DMS79 treated with DMSO at 0.1 percent for 48 hours (cell line): ENCODE results near the gene NCOA1.

ENCODE experiments used
- DNase-seq: peaks from one replicate; lab custom pipeline; 2025; lab: John Stamatoyannopoulos, UW

NCOA1 gene

DNA sequence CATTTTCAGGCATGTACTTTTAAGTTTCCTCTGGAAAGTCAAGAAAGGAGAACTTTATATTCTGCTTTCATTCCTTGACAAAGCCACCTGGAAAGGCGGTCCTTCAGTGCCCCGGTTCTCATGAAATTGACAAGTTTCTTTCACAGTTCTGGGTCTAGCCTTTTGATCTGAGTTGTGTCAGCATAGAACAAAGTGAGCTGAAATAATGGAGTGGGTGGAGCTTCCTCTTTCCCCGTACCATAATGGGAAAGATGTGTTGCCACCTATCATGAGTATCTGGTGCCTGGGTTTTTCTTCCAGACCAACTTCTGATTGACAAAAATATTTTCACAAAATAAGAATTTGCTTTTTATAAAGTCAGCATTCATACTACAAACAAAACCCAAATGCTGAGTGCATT is 252.9 kb downstream of the NCOA1 start:
- no peak for DNase-seq

GRCh38 chr2:24744356-24744755 is 253.3 kb downstream of the NCOA1 start:
- no peak for DNase-seq

GRCh38 chr2:24745825-24746224 is 254.8 kb downstream of the NCOA1 start:
- DNase-seq, result no peak

- DNase-seq, result no peak
These were observed 256.2 kb downstream of the NCOA1 start for GRCh38 chr2:24747299-24747698.

GRCh38 chr2:24749069-24749691 is 258.1 kb downstream of the NCOA1 start:
- DNase-seq, result no peak

DNA sequence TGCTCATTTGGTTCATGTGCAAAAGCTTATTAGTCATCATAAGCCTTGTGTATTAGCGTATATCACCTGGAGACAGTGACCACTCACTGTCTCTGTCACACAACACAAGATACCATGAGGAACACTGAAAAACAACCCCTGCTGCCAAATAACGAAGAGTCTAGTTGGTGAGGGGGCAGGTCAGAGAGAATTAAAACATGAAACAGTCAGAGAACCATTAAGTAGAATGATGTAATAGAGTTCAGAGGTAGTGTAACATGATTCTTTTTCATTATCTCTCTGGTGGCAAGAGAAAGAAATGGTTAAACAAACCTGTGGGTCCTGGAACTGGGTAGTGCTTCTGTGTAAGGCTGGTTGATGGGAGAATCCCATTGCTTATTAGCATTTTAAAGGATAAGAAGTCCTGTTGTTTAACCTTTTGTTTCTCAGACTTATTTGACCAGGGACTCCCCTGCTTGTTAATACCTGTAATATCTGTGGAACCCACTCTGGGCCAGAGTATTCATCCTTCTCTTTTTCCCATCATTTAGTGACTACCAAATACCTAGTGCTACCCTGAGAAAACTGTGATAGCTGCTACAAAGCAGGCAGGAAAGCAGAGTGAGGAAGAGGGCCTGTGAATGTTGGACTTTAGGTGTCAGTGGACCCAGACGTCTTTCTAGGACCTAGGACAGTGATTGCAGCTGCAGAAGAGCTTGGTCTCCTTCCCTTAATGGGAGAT is 264.1 kb downstream of the NCOA1 start:
- DNase-seq, result no peak

GRCh38 chr2:24756789-24757188 is 265.7 kb downstream of the NCOA1 start:
- DNase-seq, result no peak

- no peak for DNase-seq
These were observed 270.8 kb downstream of the NCOA1 start for GRCh38 chr2:24761866-24762265.

DNA sequence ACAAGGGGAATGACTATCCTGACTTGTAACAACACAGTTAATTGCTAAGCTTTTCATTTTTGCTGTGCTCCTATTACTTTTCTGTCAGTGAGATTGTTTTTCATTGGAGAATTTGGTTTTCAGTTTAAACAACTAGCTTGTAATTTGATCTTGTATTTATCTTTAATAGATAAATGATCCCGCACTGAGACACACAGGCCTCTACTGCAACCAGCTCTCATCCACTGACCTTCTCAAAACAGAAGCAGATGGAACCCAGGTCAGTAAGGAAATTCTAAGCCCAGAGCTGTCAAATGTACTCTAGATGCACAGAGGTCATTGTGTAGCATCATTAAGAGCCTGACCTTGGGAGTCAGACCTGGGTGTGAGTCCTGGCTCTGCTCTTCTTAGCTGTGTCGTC is 271.5 kb downstream of the NCOA1 start:
- DNase-seq, result no peak

- DNase-seq, result no peak
These were observed 272.8 kb downstream of the NCOA1 start for GRCh38 chr2:24763843-24764242.

- no peak for DNase-seq
These were observed 275.6 kb downstream of the NCOA1 start for GRCh38 chr2:24766609-24767008.

DNA sequence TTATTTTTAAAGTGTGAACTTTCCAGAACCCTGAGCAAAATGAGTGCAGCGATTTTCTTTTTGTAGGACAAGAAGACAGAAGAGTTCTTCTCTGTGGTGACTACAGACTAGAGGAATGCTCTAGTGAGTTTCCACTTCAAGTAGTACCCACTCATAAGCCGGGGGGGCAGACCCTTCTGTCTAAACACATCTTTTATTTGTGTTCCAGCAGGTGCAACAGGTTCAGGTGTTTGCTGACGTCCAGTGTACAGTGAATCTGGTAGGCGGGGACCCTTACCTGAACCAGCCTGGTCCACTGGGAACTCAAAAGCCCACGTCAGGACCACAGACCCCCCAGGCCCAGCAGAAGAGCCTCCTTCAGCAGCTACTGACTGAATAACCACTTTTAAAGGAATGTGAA is 277.0 kb downstream of the NCOA1 start:
- no peak for DNase-seq

GRCh38 chr2:24768601-24769000 is 277.5 kb downstream of the NCOA1 start:
- DNase-seq, result no peak

- no peak for DNase-seq
These were observed 280.0 kb downstream of the NCOA1 start for GRCh38 chr2:24771061-24771460.

DNA sequence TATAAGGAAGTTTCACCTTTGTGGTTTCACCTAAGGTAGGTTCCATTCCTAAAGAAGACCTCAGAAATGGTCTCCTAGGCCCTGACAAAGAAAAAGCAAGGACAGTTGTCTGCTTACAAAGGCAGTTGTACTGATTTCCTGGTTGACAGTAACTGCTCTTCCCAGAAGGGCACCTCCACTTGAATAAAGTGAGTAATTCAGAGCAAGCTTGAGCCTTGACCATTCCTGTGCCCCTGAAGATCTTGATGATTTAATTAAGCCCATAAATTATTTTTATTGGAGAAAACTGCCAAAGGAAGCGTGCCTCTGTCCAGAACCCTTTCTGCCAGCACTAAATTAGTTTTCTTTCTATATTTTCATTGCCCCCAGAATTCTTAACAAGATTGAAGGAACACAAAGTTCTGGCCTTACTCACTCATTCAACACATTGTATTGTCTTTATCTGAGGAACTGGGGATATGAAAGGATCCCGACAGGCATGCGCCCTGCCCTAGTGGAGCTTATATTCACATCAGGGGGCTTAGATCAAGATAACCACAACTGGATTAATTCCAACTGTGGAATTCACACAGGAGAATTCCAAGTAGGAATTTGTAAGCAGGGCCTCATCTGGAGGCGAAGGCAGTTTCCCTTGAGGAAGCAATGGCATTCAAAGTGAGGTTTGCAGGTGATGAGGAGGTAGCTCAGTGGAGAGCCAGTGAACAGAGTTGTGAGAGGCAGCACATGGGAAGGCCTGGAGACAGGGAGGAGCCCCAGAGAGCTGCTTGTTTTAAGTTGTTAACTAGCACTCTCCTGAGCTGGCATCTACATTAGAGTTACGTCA is 280.9 kb downstream of the NCOA1 start:
- no peak for DNase-seq

DNA sequence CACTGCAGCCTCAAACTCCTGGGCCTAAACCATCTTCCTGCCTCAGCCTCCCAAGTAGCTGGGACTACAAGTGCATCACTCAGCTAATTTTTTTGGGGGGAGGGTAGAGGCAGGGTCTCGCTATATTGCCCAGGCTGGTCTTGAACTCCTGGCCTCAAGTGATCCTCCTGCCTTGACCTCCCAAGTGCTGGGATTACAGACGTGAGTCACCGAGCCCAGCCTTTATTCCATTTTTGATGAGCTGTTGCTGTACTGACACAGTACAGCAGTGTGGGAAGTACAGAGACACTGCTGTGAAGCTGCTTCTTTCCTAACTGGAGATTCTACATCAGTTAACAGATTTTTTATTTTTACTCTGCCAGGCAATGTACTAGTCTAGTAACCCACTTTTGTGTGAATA is 283.3 kb downstream of the NCOA1 start:
- no peak for DNase-seq

GRCh38 chr2:24779116-24779515 is 288.1 kb downstream of the NCOA1 start:
- DNase-seq, result no peak

DNA sequence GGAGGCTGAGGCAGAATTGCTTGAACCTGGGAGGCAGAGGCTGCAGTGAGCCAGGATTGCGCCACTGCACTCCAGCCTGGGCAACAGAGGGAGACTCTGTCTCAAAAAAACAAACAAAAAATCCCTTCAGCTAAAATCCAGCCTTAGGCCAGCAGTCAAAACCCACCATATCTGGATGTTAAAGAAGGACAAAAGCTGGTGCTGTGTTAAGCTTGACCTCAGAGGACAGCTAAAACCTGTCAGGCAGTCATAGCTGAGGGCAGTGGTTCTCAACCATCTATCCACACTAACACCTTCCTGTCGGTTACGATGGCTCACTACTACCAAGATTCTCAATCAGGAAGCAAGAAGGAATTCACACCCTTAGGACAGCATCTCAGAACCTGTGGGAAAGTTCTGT is 292.6 kb downstream of the NCOA1 start:
- DNase-seq, result no peak

DNA sequence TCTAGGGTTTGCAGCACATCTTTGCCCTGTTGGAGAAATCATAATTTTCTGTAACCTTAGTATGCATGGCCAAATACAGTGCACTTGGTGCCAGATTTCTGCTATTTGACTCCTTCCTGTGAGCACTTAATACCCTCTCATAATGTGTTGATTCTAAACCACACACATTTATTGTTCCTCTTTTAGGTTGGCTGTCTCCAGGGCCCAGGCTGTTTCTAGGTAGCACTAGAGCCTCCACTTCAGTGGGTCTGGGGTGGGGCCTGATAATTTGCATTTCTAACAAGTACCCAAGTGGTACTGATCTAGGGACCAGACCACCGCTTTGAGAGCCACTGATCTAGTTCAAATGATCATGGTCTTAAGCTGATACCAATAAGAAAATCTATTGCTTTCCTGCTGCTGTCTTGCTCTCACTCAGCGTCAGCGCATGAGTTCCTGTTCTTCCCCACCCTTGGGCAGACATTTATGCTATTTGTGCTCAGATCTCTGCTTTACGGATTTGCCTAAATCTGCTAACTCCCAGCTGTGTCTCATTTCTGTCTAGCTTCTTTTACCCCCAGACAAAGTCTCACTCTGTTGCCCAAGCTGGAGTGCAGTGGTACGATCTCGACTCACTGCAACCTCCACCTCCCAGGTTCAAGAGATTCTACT is 294.7 kb downstream of the NCOA1 start:
- DNase-seq, result peak; percentile 92

DNA sequence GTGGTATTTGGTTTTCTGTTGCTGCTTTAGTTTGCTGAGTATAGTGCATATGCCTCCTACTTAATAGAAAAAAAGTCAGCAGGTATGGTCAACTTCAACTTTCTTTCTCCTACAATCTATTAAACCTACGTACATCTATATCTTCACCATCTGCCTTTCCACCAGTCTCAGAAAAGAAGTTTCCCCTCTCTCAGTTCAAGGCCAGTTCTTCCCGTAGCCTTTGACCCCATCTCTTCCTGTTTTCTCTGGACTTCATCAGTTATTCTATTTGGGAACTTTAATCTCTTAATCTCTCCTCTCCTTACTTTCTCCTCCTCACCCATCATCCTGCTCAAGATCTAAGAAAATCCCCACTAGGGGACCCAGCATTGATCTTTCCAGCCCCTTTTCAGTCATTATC is 296.5 kb downstream of the NCOA1 start:
- DNase-seq, result no peak

DNA sequence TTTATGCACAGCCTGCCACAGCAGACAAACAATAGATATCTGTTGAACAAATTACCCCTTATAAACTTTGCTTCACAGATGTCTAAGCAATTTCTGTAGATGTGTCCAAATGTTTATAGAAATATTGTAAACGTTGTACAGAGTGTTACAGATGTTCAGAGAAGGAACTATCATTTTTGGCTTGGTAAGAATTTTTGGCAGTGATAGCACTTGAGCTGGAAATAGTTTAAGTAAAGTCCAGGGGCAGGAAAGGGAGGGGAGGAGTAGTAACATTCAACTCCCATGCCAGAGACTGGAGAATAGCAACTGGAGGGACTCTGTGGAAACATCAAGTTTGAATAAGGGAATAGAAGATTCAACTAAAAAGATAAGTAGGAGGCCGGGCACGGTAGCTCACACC is 297.8 kb downstream of the NCOA1 start:
- DNase-seq, result no peak

- no peak for DNase-seq
These were observed 300.4 kb downstream of the NCOA1 start for GRCh38 chr2:24791452-24791851.

GRCh38 chr2:24792542-24792873 is 301.5 kb downstream of the NCOA1 start:
- no peak for DNase-seq
